GM18867 (cell line): ENCODE measurements around the gene SPIC.
"Not testable (repeated sequence)": the region's sequence is repeated elsewhere in the genome, so short reads cannot be mapped to it uniquely, and the experiment has no call there.

Experiments
- ATAC-seq: cut with Tn5 transposase; IDR thresholded peaks from one replicate; pipeline ENCODE4 v1.9.1; 2021; ENCODE audit warnings: mild to moderate bottlenecking, moderate library complexity; ENCODE audit not compliant: unreplicated experiment

Gene SPIC

DNA sequence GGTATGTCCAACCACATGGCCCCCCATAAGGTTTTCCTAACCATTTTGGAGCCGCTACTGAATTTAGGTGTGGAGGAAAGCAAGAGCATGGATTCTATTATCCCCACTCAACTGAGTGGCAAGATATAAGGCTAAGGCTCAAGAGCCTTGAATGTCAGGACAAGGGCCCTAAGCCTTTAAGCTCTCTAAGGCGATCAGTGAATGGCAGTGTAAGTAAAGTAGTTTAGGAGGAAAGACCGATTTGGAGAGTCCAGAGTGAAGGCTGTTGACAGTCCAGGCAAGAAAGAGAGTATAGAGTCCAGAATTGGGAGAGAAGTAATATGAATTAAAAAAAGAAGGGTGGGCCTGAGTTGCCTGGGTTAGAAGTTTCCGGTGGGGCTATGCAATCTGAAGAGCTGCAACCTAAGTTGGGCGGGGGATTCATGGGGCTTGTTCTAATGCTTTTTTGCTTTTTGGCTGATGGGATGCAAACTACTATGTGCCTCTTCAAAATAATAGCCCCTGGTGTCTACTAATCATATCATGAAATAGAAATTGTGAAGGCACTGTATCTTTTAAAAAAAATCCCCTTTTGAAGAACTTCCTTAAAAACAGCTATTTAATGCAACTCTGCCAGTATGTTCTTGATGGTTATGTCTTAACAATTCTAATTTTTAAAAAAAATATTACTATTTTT lies at the start of gene SPIC:
Gene SPIC, plus strand, starts transcription at position 626 of the 676 bp plus-strand sequence. CDS start 1,569 bp downstream, outside the sequence.
- ATAC-seq: no peak

DNA sequence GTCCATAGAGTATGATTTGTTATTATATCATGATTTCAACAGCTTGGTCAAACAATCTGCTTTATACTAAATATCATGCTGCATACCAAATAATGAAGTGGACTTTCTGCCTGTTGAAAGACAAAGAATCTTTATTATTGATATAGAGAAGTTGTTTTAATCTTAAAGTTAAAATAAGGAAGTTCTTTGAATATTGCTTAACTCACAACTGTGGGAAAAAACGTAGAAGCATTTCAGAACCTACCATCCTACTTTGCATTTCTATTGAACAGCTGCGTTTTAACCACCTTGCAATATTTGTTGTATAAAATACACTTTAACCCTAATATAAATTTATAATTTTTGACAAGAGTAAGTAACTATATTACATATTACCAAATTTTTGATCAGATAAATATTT lies 44.7 kb upstream of the SPIC start:
- ATAC-seq: no peak

DNA sequence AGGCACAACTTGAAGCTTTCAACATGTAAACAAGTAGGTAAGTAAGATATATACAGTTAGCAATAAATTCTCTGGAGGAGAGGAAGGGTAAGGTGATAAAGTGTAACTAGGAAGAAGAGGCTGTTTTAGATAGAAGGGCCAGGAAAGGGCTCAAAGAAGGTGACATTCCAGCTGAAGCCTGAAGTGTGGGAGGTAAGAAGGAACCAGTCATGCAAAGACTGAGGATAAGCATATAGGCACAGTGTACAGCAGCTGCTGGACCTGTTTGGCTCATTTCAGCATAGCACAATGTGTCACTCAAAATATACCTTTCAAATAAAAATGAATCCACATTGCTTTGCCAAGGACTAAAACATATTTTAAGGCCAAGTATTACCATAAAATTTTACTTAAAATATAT lies 39.0 kb upstream of the SPIC start:
- no peak for ATAC-seq

DNA sequence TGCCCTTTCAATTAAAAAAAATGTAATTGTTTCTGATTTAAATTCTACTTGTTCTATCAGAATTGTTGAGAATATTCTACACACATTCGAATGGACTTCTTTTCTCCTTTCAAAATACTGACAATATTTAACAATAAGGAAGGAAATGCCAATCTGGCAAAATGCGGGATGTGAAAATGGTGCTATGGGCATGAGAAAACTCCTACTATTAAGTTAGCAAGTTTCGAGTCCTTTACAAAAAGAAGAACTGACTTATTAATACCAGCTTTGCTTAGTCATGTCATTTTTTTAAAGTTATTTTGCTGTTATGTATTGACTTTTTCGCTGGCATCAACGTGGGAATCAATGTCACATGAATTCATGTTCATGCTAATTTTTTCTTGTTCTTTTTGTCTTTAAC lies 35.9 kb upstream of the SPIC start:
- no peak for ATAC-seq

DNA sequence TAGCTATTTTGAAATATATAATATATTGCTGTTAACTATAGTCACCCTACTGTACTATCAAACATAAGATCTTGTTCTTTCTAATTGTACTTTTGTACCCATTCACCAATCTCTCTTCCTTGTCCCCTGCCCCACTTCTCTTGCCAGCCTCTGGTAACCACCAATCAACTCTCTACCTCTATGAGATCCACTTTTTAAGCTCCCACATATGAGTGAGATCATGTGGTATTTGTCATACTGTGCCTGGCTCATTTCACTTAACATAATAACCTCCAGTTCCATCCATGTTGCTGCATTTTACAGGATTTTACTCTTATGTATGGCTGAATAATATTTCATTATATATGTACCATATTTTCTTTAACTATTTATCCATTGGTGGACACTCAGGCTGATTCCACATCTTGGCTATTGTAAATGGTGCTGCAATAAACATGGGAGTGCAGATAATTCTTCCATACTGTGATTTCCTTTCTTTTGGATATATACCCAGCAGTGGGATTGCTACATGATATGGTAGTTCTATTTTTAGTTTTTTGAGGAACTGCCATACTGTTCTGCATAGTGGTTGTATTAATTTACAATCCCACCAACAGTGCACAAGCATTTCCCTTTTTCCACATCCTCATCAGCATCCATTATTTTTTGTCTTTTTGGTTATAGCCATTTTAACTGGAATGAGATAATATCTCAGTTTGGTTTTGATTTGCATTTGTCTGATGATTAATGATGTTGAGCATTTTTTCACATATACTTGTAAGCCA lies 33.5 kb upstream of the SPIC start:
- no peak for ATAC-seq

DNA sequence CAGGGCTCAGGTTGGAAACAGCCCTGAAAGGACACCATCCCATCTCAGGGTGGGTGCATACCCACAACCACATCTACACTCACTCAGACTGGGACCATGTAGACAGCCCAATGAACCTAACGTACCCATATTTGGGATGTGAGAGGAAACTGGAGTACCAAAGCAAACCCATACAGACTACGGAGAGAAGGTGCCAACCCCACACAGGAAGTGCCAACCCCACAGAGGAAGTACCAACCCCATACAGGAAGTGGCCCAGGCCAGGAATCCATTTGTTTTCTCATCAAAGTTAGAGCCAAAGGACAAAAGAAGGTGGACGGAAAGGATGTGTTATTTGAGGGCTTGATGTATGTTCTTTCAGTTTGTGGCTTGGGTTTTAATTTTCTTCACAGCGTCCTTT lies 19.5 kb upstream of the SPIC start:
- ATAC-seq: no peak

DNA sequence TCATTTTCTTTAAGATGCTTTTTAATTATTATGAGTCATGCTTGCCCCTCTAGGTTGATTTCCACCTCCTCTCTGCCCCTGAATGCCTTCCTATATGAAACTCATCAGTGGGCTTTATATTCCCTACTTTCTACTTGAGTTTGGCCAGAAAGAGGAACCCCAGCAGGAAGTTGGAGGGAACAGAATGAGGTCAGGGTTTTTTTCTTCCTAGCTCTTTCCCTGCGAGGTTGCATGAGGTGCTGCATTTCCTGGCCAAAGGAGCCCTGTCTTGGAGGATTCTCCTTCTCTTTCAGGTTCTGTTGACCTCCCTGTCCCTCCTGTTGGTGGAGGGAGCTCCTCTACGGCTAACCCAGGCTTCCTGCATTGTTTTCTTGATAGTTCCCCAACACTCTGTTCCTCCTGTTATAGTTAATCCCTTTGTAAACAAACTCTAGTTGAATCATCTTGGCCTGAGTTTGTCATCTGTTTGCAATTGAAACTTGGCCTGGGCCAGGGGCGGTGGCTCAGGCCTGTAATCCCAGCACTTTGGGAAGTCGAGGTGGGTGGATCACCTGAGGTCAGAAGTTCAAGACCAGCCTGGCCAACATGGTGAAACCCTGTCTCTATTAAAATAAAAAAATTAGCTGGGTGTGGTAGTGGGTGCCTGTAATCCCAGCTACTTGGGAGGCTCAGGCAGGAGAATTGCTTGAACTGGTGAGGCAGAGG lies 15.3 kb upstream of the SPIC start:
- no peak for ATAC-seq

DNA sequence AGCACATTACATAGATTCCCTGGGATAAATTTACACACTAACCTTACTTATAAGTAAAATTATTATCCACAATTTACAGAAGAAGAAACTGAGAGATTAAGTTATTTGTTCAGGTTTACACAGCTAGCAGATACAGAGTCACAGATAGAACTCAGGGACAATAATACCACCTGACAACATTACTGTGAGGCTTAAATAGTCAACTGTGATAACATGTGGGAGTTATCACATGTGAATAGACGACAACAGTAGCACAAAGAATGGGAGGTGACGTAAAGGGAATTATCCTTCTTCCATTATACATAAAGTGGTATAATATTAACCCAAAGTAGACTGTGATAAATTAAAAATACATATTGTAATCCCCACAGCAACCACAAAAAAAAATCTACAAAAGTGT lies 6.2 kb upstream of the SPIC start:
- ATAC-seq: no peak

DNA sequence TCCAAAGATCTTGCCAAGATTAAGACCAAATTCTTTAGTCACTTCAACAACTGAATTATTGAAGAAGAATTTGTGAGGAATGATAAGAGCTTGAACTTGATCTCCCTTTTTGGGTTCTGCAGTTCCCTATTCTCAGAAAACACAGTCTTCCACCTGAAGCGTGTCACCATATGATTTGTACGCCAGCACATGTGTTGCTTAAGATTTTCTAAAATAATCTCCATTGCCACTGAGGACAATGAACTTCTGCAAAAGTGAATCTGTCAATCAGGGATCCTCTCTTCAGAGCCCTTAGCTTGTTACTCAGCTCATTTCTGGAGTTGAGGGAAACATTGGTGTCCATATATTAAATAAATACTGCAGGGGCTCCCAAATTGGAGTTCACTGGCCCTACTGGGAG lies 4.2 kb upstream of the SPIC start:
- ATAC-seq: no peak

DNA sequence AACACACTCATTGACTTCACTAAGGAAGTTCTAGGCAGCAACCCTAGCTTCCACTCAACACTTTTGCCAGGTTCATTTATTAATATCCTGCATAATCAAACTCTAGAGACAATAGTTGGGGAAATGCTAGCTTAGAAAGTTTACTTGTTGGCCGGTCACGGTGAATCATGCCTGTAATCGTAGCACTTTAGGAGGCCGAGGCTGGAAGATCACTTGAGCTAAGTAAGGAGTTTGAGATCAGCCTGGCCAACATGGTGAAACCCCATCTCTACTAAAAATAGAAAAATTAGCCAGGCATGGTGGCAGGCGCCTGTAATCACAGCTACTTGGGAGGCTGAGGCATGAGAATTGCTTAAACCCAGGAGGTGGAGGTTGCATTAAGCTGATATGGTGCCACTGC lies 3.3 kb upstream of the SPIC start:
- ATAC-seq: not testable (repeated sequence)

DNA sequence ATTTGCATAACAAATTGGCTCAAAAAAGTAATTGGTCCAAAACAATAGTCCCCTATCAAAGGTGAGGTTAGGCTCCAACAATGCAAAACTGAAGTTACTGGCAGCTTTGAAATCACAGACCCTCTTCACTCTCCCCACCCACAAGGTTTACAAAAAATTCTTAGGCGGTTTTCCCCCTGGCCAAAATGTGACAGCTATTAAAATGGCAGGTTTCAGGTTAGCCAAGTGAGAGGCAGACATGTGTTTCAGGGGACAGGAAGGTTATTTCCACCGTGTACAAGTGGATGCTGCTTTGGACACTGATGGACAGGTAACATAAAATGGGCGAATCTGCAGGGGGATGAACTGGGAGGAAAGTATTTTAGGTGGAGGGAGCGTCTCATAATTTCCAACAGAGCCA lies 888 bp upstream of the SPIC start:
- no peak for ATAC-seq

DNA sequence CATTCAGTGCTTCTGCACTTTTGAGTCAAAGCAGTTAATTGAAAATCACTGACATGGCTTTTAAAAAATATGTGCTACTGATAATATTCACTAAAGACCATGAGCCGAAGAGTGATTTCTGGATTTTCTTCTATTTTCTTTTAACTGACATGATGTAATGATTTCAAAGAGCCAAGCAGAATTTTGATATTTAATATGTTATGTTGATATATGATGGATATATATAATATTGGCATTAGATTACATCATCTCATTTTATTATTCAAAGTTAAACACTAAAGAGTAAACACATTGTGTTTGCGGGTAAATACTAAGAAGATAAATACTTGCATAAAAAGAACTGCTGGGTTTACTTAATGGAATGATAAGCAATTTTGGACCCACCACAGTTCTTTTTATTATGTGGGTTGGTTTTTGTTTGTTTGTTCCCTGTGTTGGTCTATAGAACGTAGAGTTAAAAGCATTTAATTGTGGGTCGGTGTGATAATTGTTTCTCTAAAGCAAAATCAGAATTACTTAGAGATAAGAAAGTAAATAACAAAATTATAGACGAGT lies 692 bp downstream of the SPIC start:
- no peak for ATAC-seq

DNA sequence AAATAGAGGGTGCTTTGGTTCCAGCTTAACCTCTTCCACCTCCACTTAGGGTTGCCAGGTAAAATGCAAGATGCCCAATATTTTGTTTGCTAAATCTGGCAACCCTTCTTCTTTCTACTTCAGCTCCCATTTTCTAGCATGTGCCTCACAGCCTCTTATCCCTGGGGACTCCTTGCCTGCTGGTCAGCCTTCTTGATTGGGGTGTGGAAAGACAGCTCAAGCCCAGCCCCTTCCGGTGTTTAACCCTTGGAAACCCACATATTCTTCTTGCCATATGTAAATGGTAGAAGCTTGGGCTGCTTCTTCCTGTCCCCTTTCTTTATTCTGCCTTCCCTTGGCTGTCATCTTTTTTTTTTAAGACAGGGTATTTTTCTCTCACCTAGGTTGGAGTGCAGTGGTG lies 5.7 kb downstream of the SPIC start:
- no peak for ATAC-seq

DNA sequence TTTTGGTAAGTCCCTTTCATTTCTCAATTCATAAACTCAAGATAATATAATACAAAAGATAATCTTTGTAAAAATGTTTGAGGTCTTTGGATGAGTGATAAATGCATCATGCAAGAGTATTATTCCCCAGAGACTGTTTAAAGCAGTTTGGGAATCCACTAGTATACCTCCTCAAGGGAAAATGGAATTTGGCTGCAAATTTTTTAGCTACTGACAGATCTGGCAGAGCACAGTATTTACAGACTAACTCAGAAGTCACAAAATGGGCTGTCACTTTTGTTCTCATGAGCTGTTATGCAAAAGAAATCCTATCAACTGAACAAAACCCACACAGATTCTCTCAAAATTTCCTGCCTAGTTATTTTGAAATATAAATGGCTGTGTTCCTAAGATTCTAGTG lies 9.9 kb downstream of the SPIC start:
- no peak for ATAC-seq

DNA sequence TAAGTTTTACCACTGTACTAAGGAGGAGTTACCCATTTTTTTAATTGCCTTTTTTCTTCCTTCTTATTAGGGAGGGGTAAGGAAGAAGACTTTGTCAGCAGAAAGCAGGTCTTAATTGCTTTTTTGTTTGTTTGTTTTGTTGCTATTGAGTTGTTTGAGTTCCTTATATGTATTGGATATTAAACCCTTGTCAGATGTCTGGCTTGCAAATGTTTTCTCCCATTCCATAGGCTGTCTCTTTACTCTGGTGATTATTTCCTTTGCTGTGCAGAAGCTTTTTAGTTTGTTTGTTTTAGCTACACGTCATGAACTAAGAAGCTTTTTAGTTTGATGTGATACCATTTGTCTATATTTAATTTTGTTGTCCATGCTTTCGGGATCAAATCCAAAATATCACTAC lies 13.3 kb downstream of the SPIC start:
- ATAC-seq: no peak

DNA sequence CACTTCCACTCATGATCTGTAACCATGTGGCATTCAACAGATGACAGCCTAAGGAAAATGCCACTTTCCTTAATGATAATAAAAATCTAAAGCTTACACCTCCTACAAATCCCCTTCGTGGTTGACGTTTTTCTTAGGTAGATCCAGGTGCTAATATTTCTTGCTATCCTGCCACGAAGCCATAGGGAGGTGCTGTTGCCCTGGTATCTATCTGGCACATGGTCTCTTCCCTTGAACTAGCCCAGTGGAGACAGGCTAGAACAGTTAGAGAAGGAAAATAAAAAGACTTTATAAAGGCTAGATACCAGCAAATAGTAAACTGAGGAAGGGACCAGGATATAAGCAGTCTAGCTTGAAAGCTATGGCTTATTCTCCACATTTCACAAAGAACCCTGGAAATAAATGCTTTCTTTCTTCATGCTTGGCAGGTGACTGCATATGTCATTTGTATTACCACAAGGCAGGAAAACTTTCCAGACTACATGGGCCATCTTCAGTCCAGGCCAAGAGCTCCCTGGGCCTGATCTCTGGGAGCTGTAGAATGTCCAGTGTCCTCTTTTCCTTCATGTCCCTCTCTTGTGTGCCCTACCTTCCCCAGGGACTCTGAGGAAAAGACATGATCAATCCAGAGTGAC lies 15.3 kb downstream of the SPIC start:
- peak; percentile 70 for ATAC-seq

DNA sequence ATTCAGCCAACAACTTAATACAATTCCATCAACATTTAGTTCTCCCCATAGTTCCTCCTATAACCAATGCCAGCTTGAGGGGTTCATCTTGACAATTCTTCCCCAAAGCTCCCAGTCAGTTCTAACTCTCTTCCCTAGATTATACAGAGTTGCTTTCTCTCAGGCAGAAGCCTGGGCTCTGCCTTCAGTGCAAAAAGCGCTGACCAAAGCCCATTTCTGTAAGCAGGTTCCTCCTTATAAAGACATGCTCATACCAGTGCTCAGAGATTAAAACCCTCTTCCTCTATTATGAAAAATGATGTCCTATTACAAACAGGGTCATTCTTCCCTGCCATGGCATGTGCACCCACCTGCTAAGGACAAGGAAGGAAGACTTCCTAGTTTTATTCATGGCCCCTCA lies 16.2 kb downstream of the SPIC start:
- ATAC-seq: no peak

DNA sequence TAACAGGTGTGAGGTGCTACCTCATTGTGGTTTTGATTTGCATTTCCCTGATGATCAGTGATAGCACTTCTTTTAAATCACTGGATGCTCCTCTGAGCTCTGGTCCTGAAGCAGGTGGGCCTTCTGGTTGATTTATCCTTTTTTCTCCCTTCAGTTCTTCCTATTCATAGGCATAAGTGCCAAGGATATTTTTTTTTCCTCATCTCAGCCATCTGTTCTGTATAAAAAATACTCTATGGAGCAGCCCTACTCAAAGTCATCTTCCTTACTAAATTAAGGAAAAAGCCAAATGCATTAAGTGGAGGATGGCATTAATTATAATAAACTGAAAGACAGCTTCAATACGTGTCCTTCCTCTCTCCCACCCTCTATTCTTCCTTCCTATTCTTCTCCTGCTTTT lies 18.4 kb downstream of the SPIC start:
- no peak for ATAC-seq

DNA sequence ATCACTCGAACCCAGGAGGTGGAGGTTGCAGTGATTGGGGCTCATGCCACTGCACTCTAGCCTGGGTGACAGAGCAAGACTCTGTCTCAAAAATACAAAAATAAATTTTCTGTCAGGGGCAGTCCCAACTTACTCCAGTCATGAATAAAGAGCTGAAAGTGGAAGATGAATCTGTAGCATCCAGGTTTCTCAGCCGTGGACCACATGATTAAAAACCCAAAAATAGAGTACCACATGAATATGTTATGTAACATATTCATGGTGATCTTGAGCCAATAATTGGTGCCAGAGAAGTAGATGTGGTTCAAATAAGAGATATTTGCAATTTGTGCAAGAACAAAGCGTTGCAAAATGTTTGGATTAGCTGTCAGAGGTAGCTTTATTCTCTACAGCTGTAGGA lies 23.1 kb downstream of the SPIC start:
- peak; percentile 58 for ATAC-seq

DNA sequence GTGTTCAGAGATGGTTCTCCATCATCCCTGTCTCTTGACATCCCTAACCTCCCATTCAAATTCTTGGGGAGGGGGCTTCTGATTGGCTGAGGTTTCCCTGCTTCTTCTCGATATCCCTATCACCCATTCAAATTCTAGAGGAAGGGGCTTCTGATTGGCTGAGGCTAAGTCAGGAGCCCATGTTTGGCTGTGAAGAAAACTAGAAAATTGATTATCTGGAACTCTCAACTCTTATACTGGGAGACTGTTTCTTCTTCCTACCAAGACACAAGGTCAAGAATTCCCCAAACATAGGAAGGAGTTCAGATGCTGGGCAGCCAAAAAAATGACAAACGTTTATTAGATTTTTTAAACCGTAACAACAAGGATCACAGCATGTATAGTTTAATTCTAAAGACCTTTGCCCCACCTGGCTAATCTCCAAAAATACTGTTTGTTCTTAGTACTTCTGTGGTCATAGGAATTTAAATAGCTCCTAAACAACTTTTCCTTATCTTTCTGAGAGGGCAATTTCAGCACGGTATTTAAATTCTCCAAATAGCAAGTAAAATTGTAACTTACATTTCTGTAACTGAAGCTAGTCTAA lies 26.4 kb downstream of the SPIC start:
- ATAC-seq: no peak

DNA sequence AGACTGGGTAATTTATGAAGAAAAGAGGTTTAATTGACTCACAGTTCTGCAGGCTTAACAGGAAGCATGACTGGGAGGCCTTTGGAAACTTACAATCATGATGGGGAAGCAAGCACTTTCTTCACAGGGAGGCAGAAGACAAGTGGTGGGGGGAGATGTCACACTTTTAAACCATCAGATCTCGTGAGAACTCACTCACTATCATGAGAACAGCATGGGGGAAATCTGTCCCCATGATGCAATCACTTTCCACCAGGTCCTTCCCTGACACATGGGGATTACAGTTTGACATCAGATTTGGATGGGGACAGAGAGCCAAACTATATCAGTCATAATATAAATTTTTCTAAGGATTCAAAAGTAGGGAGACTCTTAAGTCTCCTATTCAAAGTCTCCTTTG lies 46.0 kb downstream of the SPIC start:
- no peak for ATAC-seq
